ENCODE results near the gene FAM83B.

DNA sequence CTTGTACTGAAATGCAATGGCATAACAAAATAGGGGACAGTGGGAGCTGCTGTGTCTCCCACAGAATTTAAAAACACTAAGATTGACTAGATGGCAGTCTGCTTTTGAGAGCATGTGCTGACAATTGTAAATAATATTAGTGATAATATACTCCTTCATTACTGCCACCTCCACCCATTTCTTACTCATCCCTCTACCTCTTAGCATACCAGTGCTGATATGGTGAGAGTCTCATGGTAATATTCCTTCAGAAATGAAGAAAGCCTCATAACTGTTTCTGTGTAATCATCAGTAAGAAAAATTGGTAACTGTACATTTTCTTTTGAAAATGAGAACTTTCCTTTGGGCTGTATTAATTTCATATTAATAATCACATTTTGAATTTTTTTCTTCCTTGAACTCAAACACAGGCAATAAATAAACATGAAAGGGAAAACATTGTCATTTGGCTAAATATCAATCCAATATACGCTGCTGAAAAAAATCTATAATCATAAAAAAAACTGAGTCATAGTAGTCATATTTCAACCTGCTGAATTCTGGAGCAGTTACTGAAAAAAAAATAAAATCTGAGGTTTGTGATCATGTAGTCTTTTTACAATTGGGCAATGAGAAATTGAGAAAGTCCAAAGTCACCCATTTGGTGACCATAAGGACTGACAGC is 34.6 kb downstream of the FAM83B start:
- TF ChIP-seq, protein P1, sequence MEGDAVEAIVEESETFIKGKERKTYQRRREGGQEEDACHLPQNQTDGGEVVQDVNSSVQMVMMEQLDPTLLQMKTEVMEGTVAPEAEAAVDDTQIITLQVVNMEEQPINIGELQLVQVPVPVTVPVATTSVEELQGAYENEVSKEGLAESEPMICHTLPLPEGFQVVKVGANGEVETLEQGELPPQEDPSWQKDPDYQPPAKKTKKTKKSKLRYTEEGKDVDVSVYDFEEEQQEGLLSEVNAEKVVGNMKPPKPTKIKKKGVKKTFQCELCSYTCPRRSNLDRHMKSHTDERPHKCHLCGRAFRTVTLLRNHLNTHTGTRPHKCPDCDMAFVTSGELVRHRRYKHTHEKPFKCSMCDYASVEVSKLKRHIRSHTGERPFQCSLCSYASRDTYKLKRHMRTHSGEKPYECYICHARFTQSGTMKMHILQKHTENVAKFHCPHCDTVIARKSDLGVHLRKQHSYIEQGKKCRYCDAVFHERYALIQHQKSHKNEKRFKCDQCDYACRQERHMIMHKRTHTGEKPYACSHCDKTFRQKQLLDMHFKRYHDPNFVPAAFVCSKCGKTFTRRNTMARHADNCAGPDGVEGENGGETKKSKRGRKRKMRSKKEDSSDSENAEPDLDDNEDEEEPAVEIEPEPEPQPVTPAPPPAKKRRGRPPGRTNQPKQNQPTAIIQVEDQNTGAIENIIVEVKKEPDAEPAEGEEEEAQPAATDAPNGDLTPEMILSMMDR (IDR thresholded peaks at IDR 0.05; ENCODE audit: insufficient read depth, low read depth, low read length) = no peak
- TF ChIP-seq EZH2 (IDR thresholded peaks at IDR 0.05; ENCODE audit: insufficient read depth, low read length) = no peak
